ACC112 (cell line): ENCODE results near the gene PRKG1.

Source experiments
- H2AFZ ChIP-seq: fragments of 200-600 bp; sonication (generic); one replicate; pipeline ENCODE4 v1.6.0; 2017; ENCODE audit warnings: antibody characterized with exemption, low read length; ENCODE audit not compliant: unreplicated experiment
- H3K27ac ChIP-seq: fragments of 200-600 bp; sonication (generic); 2 replicates; pipeline ENCODE4 v1.5.1; 2014; ENCODE audit warnings: low read depth, mild to moderate bottlenecking, antibody characterized with exemption, low read length, moderate library complexity
- H3K27me3 ChIP-seq: fragments of 200-600 bp; sonication (generic); 2 replicates; pipeline ENCODE4 v1.6.1; 2014; ENCODE audit warnings: mild to moderate bottlenecking, antibody characterized with exemption, low read length, moderate library complexity, mixed read lengths; ENCODE audit not compliant: insufficient read depth
- H3K36me3 ChIP-seq: fragments of 200-600 bp; sonication (generic); 2 replicates; pipeline ENCODE4 v1.6.1; 2016; ENCODE audit warnings: mild to moderate bottlenecking, antibody characterized with exemption, low read length, moderate library complexity, mixed read lengths; ENCODE audit not compliant: insufficient read depth
- H3K4me1 ChIP-seq: fragments of 200-600 bp; sonication (generic); one replicate; pipeline ENCODE4 v1.6.1; 2016; ENCODE audit warnings: low read length, mixed read lengths; ENCODE audit not compliant: insufficient read depth, unreplicated experiment, control insufficient read depth
- H3K4me3 ChIP-seq: fragments of 200-600 bp; sonication (generic); 2 replicates; pipeline ENCODE4 v1.5.1; 2014; ENCODE audit warnings: mild to moderate bottlenecking, low read depth, low read length
- H3K79me2 ChIP-seq: fragments of 200-600 bp; sonication (generic); one replicate; pipeline ENCODE4 v1.6.0; 2016; ENCODE audit warnings: low read length; ENCODE audit not compliant: control insufficient read depth, unreplicated experiment, insufficient read depth

PRKG1 gene

GRCh38 chr10:51607463-51607835, 533.2 kb downstream of the PRKG1 start:
- no peaks in the 10 kb centered on the region for H3K4me1 ChIP-seq
- no peaks in the 10 kb centered on the region for H3K27me3 ChIP-seq
- H3K27ac ChIP-seq: no peak overlapping the region
- no peak overlapping the region for H3K4me3 ChIP-seq
- no peaks in the 10 kb centered on the region for H3K79me2 ChIP-seq
- H3K36me3 ChIP-seq: no peaks in the 10 kb centered on the region
- H2AFZ ChIP-seq: no peak overlapping the region

DNA sequence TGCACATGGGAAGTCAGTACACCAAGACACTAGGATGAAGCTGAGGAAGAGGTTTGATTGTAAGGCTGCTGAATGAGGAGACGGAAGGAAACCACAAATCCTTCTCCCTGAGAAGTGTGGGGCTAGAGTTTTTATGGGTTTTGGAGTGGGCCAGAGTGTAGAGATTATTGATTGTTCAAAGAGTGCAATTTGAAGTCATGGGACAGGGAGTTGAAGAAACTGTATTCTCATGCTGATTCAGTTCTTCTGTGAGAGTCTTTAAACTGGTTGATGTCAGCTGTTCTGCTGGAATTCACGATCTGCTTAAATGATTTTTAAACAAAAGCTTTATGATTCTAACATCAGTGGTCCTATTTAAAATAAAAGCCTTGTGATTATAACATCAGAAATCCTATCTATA, 533.9 kb downstream of the PRKG1 start:
- Histone ChIP-seq H3K27me3 (no peaks in the 10 kb centered on the region), H3K4me3 (no peak overlapping the region), H3K79me2 (no peaks in the 10 kb centered on the region), H2AFZ (no peak overlapping the region), H3K4me1 (no peaks in the 10 kb centered on the region), H3K36me3 (no peaks in the 10 kb centered on the region), H3K27ac (no peak overlapping the region)

DNA sequence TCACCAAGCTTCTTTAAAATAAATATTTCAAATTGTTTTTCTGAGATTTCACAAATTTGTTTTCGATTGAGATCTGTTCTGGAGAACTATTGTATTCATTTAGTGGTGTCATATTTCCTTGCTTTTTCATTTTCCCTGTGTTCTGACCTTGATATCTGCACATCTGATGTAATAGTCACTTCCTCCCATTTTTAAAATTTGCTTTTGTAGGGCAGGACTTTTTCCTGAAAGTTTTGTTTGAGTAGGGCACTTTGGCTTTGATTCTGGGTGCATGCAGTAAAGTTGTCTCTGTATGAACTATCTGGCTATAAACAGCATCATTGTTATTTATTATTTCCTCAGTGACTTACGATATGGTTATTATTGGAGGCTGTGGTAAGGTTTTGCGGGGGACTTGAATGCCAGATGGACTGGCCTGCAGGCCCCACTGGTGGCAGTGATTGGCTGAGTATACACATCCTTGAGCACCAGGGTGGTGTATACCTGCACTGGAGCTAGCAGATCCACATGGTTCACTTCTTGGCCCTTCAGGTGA, 541.5 kb downstream of the PRKG1 start:
- no peaks in the 10 kb centered on the region for H3K4me1 ChIP-seq
- H3K27ac ChIP-seq: no peak overlapping the region
- H3K27me3 ChIP-seq: no peaks in the 10 kb centered on the region
- H2AFZ ChIP-seq: no peak overlapping the region
- no peaks in the 10 kb centered on the region for H3K79me2 ChIP-seq
- H3K36me3 ChIP-seq: no peaks in the 10 kb centered on the region
- H3K4me3 ChIP-seq: no peak overlapping the region

GRCh38 chr10:51617576-51618235, 543.4 kb downstream of the PRKG1 start:
- no peak overlapping the region for H2AFZ ChIP-seq
- no peaks in the 10 kb centered on the region for H3K79me2 ChIP-seq
- H3K4me3 ChIP-seq: no peak overlapping the region
- no peaks in the 10 kb centered on the region for H3K27me3 ChIP-seq
- H3K36me3 ChIP-seq: no peaks in the 10 kb centered on the region
- no peak overlapping the region for H3K27ac ChIP-seq
- no peaks in the 10 kb centered on the region for H3K4me1 ChIP-seq

DNA sequence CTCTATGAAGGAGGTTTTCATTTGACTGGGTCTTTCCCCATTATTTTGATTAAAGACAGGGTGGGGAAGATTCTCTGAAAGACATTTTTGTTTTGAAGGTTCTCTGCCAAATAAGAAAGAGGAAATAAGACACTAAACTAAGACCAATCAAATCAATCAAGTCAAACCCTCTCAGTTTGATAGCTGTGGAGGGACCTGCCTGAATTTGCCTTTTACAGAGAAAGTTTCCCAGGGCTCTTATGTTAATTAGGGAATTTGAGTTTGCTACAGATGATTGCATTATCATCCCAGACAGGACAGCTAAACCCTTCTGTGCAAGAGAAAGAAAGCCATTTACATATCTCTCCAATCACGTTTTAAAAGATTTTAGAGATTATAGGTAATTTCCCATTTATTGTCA, 545.1 kb downstream of the PRKG1 start:
- Histone ChIP-seq H3K36me3 (no peaks in the 10 kb centered on the region), H2AFZ (no peak overlapping the region), H3K27me3 (no peaks in the 10 kb centered on the region), H3K4me1 (no peaks in the 10 kb centered on the region), H3K27ac (no peak overlapping the region), H3K4me3 (no peak overlapping the region), H3K79me2 (no peaks in the 10 kb centered on the region)

- Histone ChIP-seq H3K27me3 (no peaks in the 10 kb centered on the region), H3K79me2 (no peaks in the 10 kb centered on the region), H3K4me1 (no peaks in the 10 kb centered on the region), H2AFZ (no peak overlapping the region), H3K27ac (no peak overlapping the region), H3K36me3 (no peaks in the 10 kb centered on the region), H3K4me3 (no peak overlapping the region)
Measured at GRCh38 chr10:51620131-51620530, 545.8 kb downstream of the PRKG1 start.

DNA sequence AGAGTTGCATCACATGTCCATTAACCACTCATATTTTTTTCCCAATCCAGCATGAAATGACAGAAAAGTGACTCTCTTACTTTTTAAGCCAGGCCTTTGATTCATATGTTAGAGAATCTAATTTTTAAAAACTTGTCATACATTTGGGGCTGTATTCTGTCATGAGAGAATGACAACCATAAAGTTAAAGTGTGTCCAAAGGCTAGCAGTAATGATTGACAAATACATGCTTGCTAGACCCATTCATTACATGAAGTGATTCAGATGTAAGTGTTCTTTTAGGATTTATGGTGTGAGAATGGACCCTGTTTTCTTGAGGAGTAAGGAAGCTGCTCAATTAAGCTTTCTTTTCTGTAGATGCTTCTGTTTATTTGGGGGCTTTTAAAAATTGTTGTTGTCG, 549.7 kb downstream of the PRKG1 start:
- H3K27ac ChIP-seq: no peak overlapping the region
- H2AFZ ChIP-seq: no peak overlapping the region
- no peak overlapping the region for H3K4me3 ChIP-seq
- no peaks in the 10 kb centered on the region for H3K27me3 ChIP-seq
- no peaks in the 10 kb centered on the region for H3K4me1 ChIP-seq
- no peaks in the 10 kb centered on the region for H3K79me2 ChIP-seq
- H3K36me3 ChIP-seq: no peaks in the 10 kb centered on the region

GRCh38 chr10:51629934-51630639, 555.8 kb downstream of the PRKG1 start:
- no peak overlapping the region for H2AFZ ChIP-seq
- no peak overlapping the region for H3K4me3 ChIP-seq
- no peaks in the 10 kb centered on the region for H3K27me3 ChIP-seq
- H3K36me3 ChIP-seq: no peaks in the 10 kb centered on the region
- H3K27ac ChIP-seq: no peak overlapping the region
- no peaks in the 10 kb centered on the region for H3K4me1 ChIP-seq
- H3K79me2 ChIP-seq: no peaks in the 10 kb centered on the region

- H3K4me1 ChIP-seq: no peaks in the 10 kb centered on the region
- no peak overlapping the region for H3K4me3 ChIP-seq
- no peak overlapping the region for H3K27ac ChIP-seq
- H3K79me2 ChIP-seq: no peaks in the 10 kb centered on the region
- H3K36me3 ChIP-seq: no peaks in the 10 kb centered on the region
- no peaks in the 10 kb centered on the region for H3K27me3 ChIP-seq
- H2AFZ ChIP-seq: no peak overlapping the region
Measured at GRCh38 chr10:51630640-51631005, 556.3 kb downstream of the PRKG1 start.

GRCh38 chr10:51635436-51635835, 561.1 kb downstream of the PRKG1 start:
- Histone ChIP-seq H3K27ac (no peak overlapping the region), H3K36me3 (no peaks in the 10 kb centered on the region), H2AFZ (no peak overlapping the region), H3K27me3 (no peaks in the 10 kb centered on the region), H3K4me3 (no peak overlapping the region), H3K4me1 (no peaks in the 10 kb centered on the region), H3K79me2 (no peaks in the 10 kb centered on the region)

- H3K27ac ChIP-seq: no peak overlapping the region
- peaks cover 2% of the 10 kb centered on the region for H3K4me1 ChIP-seq
- H3K4me3 ChIP-seq: no peak overlapping the region
- no peaks in the 10 kb centered on the region for H3K27me3 ChIP-seq
- H2AFZ ChIP-seq: no peak overlapping the region
- H3K79me2 ChIP-seq: no peaks in the 10 kb centered on the region
- H3K36me3 ChIP-seq: no peaks in the 10 kb centered on the region
Measured at GRCh38 chr10:51638211-51638610, 563.9 kb downstream of the PRKG1 start.
